HepG2 (cell line): ENCODE results near the gene PEA15. TPM values are rescaled to one million over a fixed set of nuclear protein-coding genes. Genes with fewer than 3 reads are reported as not detected.

ENCODE experiments used
- ATAC-seq: fragments of 200-7000 bp; cut with Tn5 transposase; 3 replicates; pipeline ENCODE4 v1.9.1; 2020; ENCODE audit warnings: mild to moderate bottlenecking, moderate library complexity
- BruUV-seq: library from RNA; stranded (reverse); fragments of 400-500 nt; replicated peaks from 2 replicates; lab custom pipeline; 2021; lab: Mats Ljungman, UMichigan
- CTCF ChIA-PET: fragments of 300-600 bp; formaldehyde crosslinking; extraction: SDS; loops from one replicate; lab custom pipeline; 2021; ENCODE audit warnings: low total read pairs, inconsistent platforms, low intra/inter-chr PET ratio; lab: Yijun Ruan, JAX
- POLR2A ChIA-PET: fragments of 350-600 bp; sonication (Branson Sonifier 250); formaldehyde crosslinking; loops from one replicate; lab custom pipeline; 2020; ENCODE audit warnings: antibody characterized with exemption, inconsistent platforms; lab: Yijun Ruan, JAX
- DNase-seq: peaks from one replicate; pipeline ENCODE4 v3.0.0-alpha.2; 2015; ENCODE audit warnings: low spot score
- FAIRE-seq: peaks from 3 replicates; lab custom pipeline; 2011; peaks lifted over from hg19 to GRCh38; lab: Jason Lieb, UNC
- H2AFZ ChIP-seq: one replicate; pipeline ENCODE4 v1.6.1; 2011; ENCODE audit warnings: low read length, inconsistent platforms
- H3K27ac ChIP-seq: fragments of 300-600 bp; 3 replicates; pipeline ENCODE4 v1.8.0; 2011; ENCODE audit warnings: mixed run types, mild to moderate bottlenecking, mixed read lengths, low read length, inconsistent platforms; ENCODE audit not compliant: insufficient read depth; ENCODE audit errors: extremely low read length
- H3K27me3 ChIP-seq, 2 experiments: fragments of 200-600 bp in 1 of 2; 2 replicates in 1 of 2; 3 replicates in 1 of 2; pipeline versions ENCODE4 v1.6.0 to v1.8.0; 2011; ENCODE audit warnings: low read length in 2 of 2, mild to moderate bottlenecking in 2 of 2, moderate library complexity in 2 of 2, inconsistent platforms in 1 of 2; ENCODE audit not compliant: insufficient read depth in 2 of 2, control insufficient read depth in 1 of 2
- H3K36me3 ChIP-seq, 2 experiments: fragments of 200-600 bp in 1 of 2; replicated peaks in 1 of 2; 2 replicates in 1 of 2; 3 replicates in 1 of 2; pipeline versions ENCODE4 v1.5.1 to v1.8.0; 2011; ENCODE audit warnings: low read length in 2 of 2, inconsistent platforms in 1 of 2; ENCODE audit not compliant: insufficient read depth in 2 of 2, control insufficient read depth in 1 of 2
- H3K4me1 ChIP-seq: 2 replicates; pipeline ENCODE4 v1.5.1; 2012; ENCODE audit warnings: low read length, inconsistent platforms; ENCODE audit not compliant: insufficient read depth
- H3K4me2 ChIP-seq: 2 replicates; pipeline ENCODE4 v1.6.0; 2011; ENCODE audit warnings: low read depth, low read length, inconsistent platforms
- H3K4me3 ChIP-seq, 3 experiments: fragments of 200-600 bp in 1 of 3; sonication (generic), shearing (Covaris generic) in 1 of 3; replicated peaks in 1 of 3; 2 replicates each; pipeline ENCODE4 v1.5.1; 2011 to 2016; ENCODE audit warnings: low read length in 3 of 3, inconsistent platforms in 2 of 3, low read depth in 2 of 3, mild to moderate bottlenecking in 2 of 3, control low read depth in 1 of 3, mixed read lengths in 1 of 3; ENCODE audit not compliant: insufficient read depth in 1 of 3
- H3K79me2 ChIP-seq: one replicate; pipeline ENCODE4 v1.6.1; 2011; ENCODE audit warnings: low read length, inconsistent platforms; ENCODE audit not compliant: insufficient read depth
- H3K9ac ChIP-seq: 2 replicates; pipeline ENCODE4 v1.6.0; 2011; ENCODE audit warnings: mild to moderate bottlenecking, low read depth, low read length, inconsistent platforms; ENCODE audit not compliant: insufficient read depth
- H3K9me3 ChIP-seq: 2 replicates; pipeline ENCODE4 v1.5.1; 2012; ENCODE audit warnings: mild to moderate bottlenecking, low read length
- H4K20me1 ChIP-seq: 2 replicates; pipeline ENCODE4 v1.6.0; 2011; ENCODE audit warnings: inconsistent platforms, mild to moderate bottlenecking, low read length, moderate library complexity; ENCODE audit not compliant: insufficient read depth
- FOXA1 ChIP-seq, 2 experiments: fragments of 450-650 bp in 1 of 2; sonication (generic) in 1 of 2; formaldehyde crosslinking in 1 of 2; IDR thresholded peaks; 2 replicates each; pipeline versions ENCODE4 v1.4.0 to v1.6.1; 2016 to 2020; ENCODE audit warnings: missing genetic modification reagents in 1 of 2
- GABPA ChIP-seq, 2 experiments: IDR thresholded peaks; 2 replicates each; pipeline ENCODE4 v1.6.1; 2011 to 2016; ENCODE audit warnings: low read depth in 2 of 2, low read length in 1 of 2, missing biosample characterization in 1 of 2, missing genetic modification characterization in 1 of 2
- HNRNPL ChIP-seq: fragments of 200-400 bp; formaldehyde crosslinking; IDR thresholded peaks from 2 replicates; pipeline ENCODE4 v1.6.1; 2017; ENCODE audit warnings: mild to moderate bottlenecking, low read depth, low read length
- IRF2 ChIP-seq: IDR thresholded peaks from 2 replicates; pipeline ENCODE4 v1.6.1; 2018; ENCODE audit warnings: missing genetic modification reagents, missing compliant biosample characterization
- MATR3 ChIP-seq: sonication (generic); formaldehyde crosslinking; IDR thresholded peaks from 2 replicates; pipeline ENCODE4 v1.4.0; 2020; ENCODE audit warnings: missing genetic modification reagents
- NFE2L1 ChIP-seq: sonication (generic); formaldehyde crosslinking; IDR thresholded peaks from 2 replicates; pipeline ENCODE4 v1.4.0; 2020; ENCODE audit warnings: missing genetic modification reagents, mild to moderate bottlenecking, borderline replicate concordance
- SNAPC2 ChIP-seq: sonication (generic); formaldehyde crosslinking; IDR thresholded peaks from 2 replicates; pipeline ENCODE4 v1.8.1; 2022; ENCODE audit warnings: mild to moderate bottlenecking, missing genetic modification reagents
- ZBTB42 ChIP-seq: sonication (generic); formaldehyde crosslinking; IDR thresholded peaks from 2 replicates; pipeline ENCODE4 v1.5.0; 2020; ENCODE audit warnings: mild to moderate bottlenecking, missing genetic modification reagents
- ZNF282 ChIP-seq: fragments of 450-650 bp; IDR thresholded peaks from 2 replicates; pipeline ENCODE4 v1.6.1; 2018; ENCODE audit not compliant: partially characterized antibody
- ZNF674 ChIP-seq: sonication (generic); formaldehyde crosslinking; IDR thresholded peaks from 2 replicates; pipeline ENCODE4 v1.5.0; 2020; ENCODE audit warnings: low read depth, mild to moderate bottlenecking, missing genetic modification reagents
- ZNF737 ChIP-seq: sonication (generic); formaldehyde crosslinking; IDR thresholded peaks from 2 replicates; pipeline ENCODE4 v1.5.0; 2020; ENCODE audit warnings: missing genetic modification reagents, mild to moderate bottlenecking, borderline replicate concordance
- ZNF772 ChIP-seq: sonication (generic); formaldehyde crosslinking; IDR thresholded peaks from 2 replicates; pipeline ENCODE4 v1.5.0; 2020; ENCODE audit warnings: mild to moderate bottlenecking, missing genetic modification reagents
- ZZZ3 ChIP-seq: sonication (generic); formaldehyde crosslinking; IDR thresholded peaks from 2 replicates; pipeline ENCODE4 v1.4.0; 2020; ENCODE audit warnings: missing genetic modification reagents, mild to moderate bottlenecking, borderline replicate concordance
- WGBS: methylation state at CpG from one replicate; pipeline ENCODE4 v1.1.6; 2017; ENCODE audit warnings: low lambda C conversion rate; 5-methylcytosine and 5-hydroxymethylcytosine counted together
- in situ Hi-C: cut with HindIII; loops from 2 replicates; pipeline ENCODE4 v1.10.0; 2017; ENCODE audit warnings: low pct_unique_long_range_greater_than_20kb; ENCODE audit not compliant: extremely low pct_ligation_motif_present
- intact Hi-C: fragments of 100-400 bp; cut with micrococcal nuclease; formaldehyde crosslinking; loops from one replicate; pipeline ENCODE4 v1.10.0; 2022; ENCODE audit not compliant: unreplicated experiment
- polyA plus RNA-seq, 8 experiments: library from polyadenylated mRNA; depleted of rRNA in 3 of 8; stranded (reverse) in 7 of 8; unstranded in 1 of 8; fragments of >200 nt; fragmentation: Illumina TruSeq in 4 of 8; extraction: Trizol in 4 of 8; gene quantifications; 2 replicates each; pipeline versions ENCODE4 v1.2.1 to v1.2.3, GENCODE V29; 2011 to 2016; ENCODE audit warnings: low read depth in 4 of 8, missing spikeins in 1 of 8, mixed read lengths in 1 of 8; ENCODE audit not compliant: insufficient read depth in 1 of 8
- total RNA-seq, 5 experiments: library from RNA; depleted of rRNA; stranded (reverse); fragments of >200 nt; fragmentation: Illumina TruSeq; extraction: Trizol; gene quantifications; 2 replicates each; pipeline ENCODE4 v1.2.3, GENCODE V29; 2016; ENCODE audit warnings: low read depth in 1 of 5

The PEA15 gene
- total and polyA plus RNA-seq, 2 of the 13 experiments (the other 11 are each of a cell fraction or from before 2014, with no cell fraction given) = 12.1 to 35.2 TPM

DNA sequence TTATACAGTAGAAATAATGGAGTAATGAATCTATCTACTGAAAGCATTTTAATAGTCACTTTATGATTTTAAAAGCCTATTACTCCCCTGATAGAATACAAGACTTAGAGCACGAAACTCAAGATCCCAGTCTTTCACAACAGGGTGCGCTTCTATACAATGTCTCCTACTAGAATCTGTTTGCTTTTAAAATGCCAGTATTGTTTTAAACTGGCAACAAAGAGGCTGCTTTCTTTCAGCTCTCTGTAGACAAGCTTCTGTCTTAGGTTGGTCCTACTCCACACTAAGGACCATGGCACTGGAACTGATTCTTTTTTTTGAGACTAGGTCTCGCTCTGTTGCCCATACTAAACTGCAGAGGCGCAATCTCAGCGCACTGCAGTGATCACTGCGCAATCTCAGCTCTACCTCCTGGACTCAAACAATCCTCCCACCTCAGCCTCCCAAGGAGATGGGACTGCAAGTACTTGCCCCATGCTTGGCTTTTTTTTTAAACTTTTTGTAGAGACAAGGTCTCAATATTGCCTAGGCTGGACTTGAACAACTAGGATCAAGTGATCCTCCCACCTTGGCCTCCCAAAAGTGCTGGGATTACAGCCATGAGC, 52.3 kb downstream of the PEA15 start:
- Histone ChIP-seq H3K79me2 (peaks cover 54% of the 10 kb centered on the region), H3K36me3 (no peaks in the 10 kb centered on the region; a peak in 3 of 5 replicates), H3K4me1 (peaks cover 49% of the 10 kb centered on the region), H3K9me3 (no peaks in the 10 kb centered on the region), H3K9ac (no peak overlapping the region), H3K27me3 (no peaks in the 10 kb centered on the region; a peak in 1 of 5 replicates), H3K27ac (no peak overlapping the region), H3K4me3 (no peak overlapping the region), H3K4me2 (no peak overlapping the region), H4K20me1 (0 out of 2 replicates have a peak, but pooled peaks cover 9% of the 10 kb centered on the region), H2AFZ (no peak overlapping the region)
- ATAC-seq = no peak
- no peak for TF ChIP-seq ZNF772 (CRISPR knock-in tag)
- TF ChIP-seq ZBTB42 (CRISPR knock-in tag) = no peak
- no peak for TF ChIP-seq GABPA (IDR thresholded peaks at IDR 0.05; ENCODE audit: low read depth, low read length)
- no peak for TF ChIP-seq GABPA (CRISPR knock-in tag; IDR thresholded peaks at IDR 0.05; ENCODE audit: low read depth)
- no peak for TF ChIP-seq ZNF674 (CRISPR knock-in tag)
- no peak for TF ChIP-seq SNAPC2 (CRISPR knock-in tag)
- TF ChIP-seq IRF2 (CRISPR knock-in tag) = no peak
- no peak for TF ChIP-seq ZZZ3
- TF ChIP-seq HNRNPL = no peak
- TF ChIP-seq ZNF737 (CRISPR knock-in tag) = no peak
- TF ChIP-seq NFE2L1 (CRISPR knock-in tag) = no peak
- TF ChIP-seq MATR3 (CRISPR knock-in tag) = no peak
- no peak for TF ChIP-seq FOXA1 (IDR thresholded peaks at IDR 0.05)
- TF ChIP-seq FOXA1 (CRISPR knock-in tag; IDR thresholded peaks at IDR 0.05) = no peak
- TF ChIP-seq ZNF282 = no peak
- WGBS = 96% methylated on average over 6 of the region's 6 CpGs
- no peak for DNase-seq
- FAIRE-seq = no peak
- intact Hi-C loops = no loop called here
- CTCF ChIA-PET = no interaction called here
- in situ Hi-C loops = no loop called here
- POLR2A ChIA-PET = no interaction called here
- no TSS peak for BruUV-seq
